Mesenchymal stem cell (in vitro differentiated cells and primary cell): ENCODE data around the gene SIRT7.

ENCODE experiments used
- DNase-seq: peaks from one replicate; pipeline ENCODE4 v3.0.0-alpha.2; 2013
- H2AFZ ChIP-seq: one replicate; pipeline ENCODE4 v1.6.1; 2013; ENCODE audit warnings: low read depth, mild to moderate bottlenecking, control low read depth, inconsistent platforms, low read length, moderate library complexity
- H2AK5ac ChIP-seq: 2 replicates; pipeline ENCODE4 v1.6.1; 2013; ENCODE audit warnings: low read length, moderate library complexity, mild to moderate bottlenecking, inconsistent platforms; ENCODE audit not compliant: severe bottlenecking
- H2BK120ac ChIP-seq: one replicate; pipeline ENCODE4 v1.6.1; 2013; ENCODE audit warnings: low read depth, mild to moderate bottlenecking, inconsistent platforms, low read length, moderate library complexity
- H2BK12ac ChIP-seq, 2 experiments: one replicate each; pipeline ENCODE4 v1.6.1; 2013; ENCODE audit warnings: inconsistent platforms in 2 of 2, low read length in 2 of 2, mild to moderate bottlenecking in 2 of 2, moderate library complexity in 2 of 2, control low read depth in 1 of 2
- H2BK15ac ChIP-seq: one replicate; pipeline ENCODE4 v1.6.1; 2013; ENCODE audit warnings: mild to moderate bottlenecking, low read depth, inconsistent platforms; ENCODE audit not compliant: poor library complexity, severe bottlenecking
- H2BK5ac ChIP-seq: 2 replicates; pipeline ENCODE4 v1.6.1; 2013; ENCODE audit warnings: low read depth, mild to moderate bottlenecking, low read length, control low read depth, inconsistent platforms; ENCODE audit not compliant: poor library complexity, severe bottlenecking
- H3K14ac ChIP-seq, 2 experiments: one replicate each; pipeline ENCODE4 v1.6.1; 2013; ENCODE audit warnings: inconsistent platforms in 2 of 2, low read length in 2 of 2, control low read depth in 1 of 2, mild to moderate bottlenecking in 1 of 2, moderate library complexity in 1 of 2
- H3K18ac ChIP-seq, 2 experiments: one replicate each; pipeline ENCODE4 v1.6.1; 2013; ENCODE audit warnings: inconsistent platforms in 2 of 2, low read length in 2 of 2, control low read depth in 1 of 2, low read depth in 1 of 2, mild to moderate bottlenecking in 1 of 2
- H3K23ac ChIP-seq, 2 experiments: one replicate each; pipeline ENCODE4 v1.6.1; 2013; ENCODE audit warnings: inconsistent platforms in 2 of 2, low read length in 2 of 2, mild to moderate bottlenecking in 2 of 2, moderate library complexity in 2 of 2, control low read depth in 1 of 2
- H3K27ac ChIP-seq: 2 replicates; pipeline ENCODE4 v1.5.1; 2013; ENCODE audit warnings: mild to moderate bottlenecking, moderate library complexity, low read length, control low read depth, inconsistent platforms; ENCODE audit not compliant: poor library complexity, severe bottlenecking
- H3K27me3 ChIP-seq, 2 experiments: 2 replicates each; pipeline versions ENCODE4 v1.6.1 to v1.7.0; 2013; ENCODE audit warnings: low read length in 2 of 2, mild to moderate bottlenecking in 2 of 2, moderate library complexity in 2 of 2, control low read depth in 1 of 2, inconsistent platforms in 1 of 2; ENCODE audit not compliant: control insufficient read depth in 1 of 2, insufficient read depth in 1 of 2
- H3K36me3 ChIP-seq, 2 experiments: 2 replicates each; pipeline versions ENCODE4 v1.6.1 to v1.7.0; 2013; ENCODE audit warnings: low read length in 2 of 2, control low read depth in 1 of 2, inconsistent platforms in 1 of 2, low read depth in 1 of 2, mild to moderate bottlenecking in 1 of 2; ENCODE audit not compliant: insufficient read depth in 2 of 2, control insufficient read depth in 1 of 2
- H3K4ac ChIP-seq, 2 experiments: one replicate each; pipeline ENCODE4 v1.6.1; 2013; ENCODE audit warnings: inconsistent platforms in 2 of 2, low read length in 2 of 2, mild to moderate bottlenecking in 2 of 2, moderate library complexity in 2 of 2, control low read depth in 1 of 2, low read depth in 1 of 2
- H3K4me1 ChIP-seq: 2 replicates; pipeline ENCODE4 v1.6.1; 2013; ENCODE audit warnings: low read depth, low read length, control low read depth; ENCODE audit not compliant: control insufficient read depth, insufficient read depth
- H3K4me2 ChIP-seq: 2 replicates; pipeline ENCODE4 v1.6.1; 2013; ENCODE audit warnings: low read length, mild to moderate bottlenecking, inconsistent platforms; ENCODE audit not compliant: poor library complexity, severe bottlenecking
- H3K4me3 ChIP-seq, 2 experiments: 2 replicates each; pipeline versions ENCODE4 v1.5.1 to v1.7.0; 2013; ENCODE audit warnings: low read length in 2 of 2, mild to moderate bottlenecking in 2 of 2, control low read depth in 1 of 2, low read depth in 1 of 2; ENCODE audit not compliant: insufficient read depth in 1 of 2
- H3K79me1 ChIP-seq: replicated peaks from 2 replicates; pipeline ENCODE4 v1.6.1; 2013; ENCODE audit warnings: mild to moderate bottlenecking, control low read depth, low read length, inconsistent platforms; ENCODE audit not compliant: poor library complexity, severe bottlenecking
- H3K9ac ChIP-seq: 2 replicates; pipeline ENCODE4 v1.7.0; 2013; ENCODE audit warnings: mild to moderate bottlenecking, low read length, moderate library complexity
- H3K9me3 ChIP-seq: 2 replicates; pipeline ENCODE4 v1.7.0; 2013; ENCODE audit warnings: mild to moderate bottlenecking, low read length; ENCODE audit not compliant: control insufficient read depth
- H4K8ac ChIP-seq: one replicate; pipeline ENCODE4 v1.6.1; 2013; ENCODE audit warnings: inconsistent platforms, mild to moderate bottlenecking, low read length, moderate library complexity
- H4K91ac ChIP-seq: one replicate; pipeline ENCODE4 v1.6.1; 2013; ENCODE audit warnings: mild to moderate bottlenecking, low read length, inconsistent platforms
- WGBS: methylation state at CpG from one replicate; pipeline ENCODE4 v1.1.7; 2013; ENCODE audit warnings: mixed read lengths; 5-methylcytosine and 5-hydroxymethylcytosine counted together

SIRT7 gene

DNA sequence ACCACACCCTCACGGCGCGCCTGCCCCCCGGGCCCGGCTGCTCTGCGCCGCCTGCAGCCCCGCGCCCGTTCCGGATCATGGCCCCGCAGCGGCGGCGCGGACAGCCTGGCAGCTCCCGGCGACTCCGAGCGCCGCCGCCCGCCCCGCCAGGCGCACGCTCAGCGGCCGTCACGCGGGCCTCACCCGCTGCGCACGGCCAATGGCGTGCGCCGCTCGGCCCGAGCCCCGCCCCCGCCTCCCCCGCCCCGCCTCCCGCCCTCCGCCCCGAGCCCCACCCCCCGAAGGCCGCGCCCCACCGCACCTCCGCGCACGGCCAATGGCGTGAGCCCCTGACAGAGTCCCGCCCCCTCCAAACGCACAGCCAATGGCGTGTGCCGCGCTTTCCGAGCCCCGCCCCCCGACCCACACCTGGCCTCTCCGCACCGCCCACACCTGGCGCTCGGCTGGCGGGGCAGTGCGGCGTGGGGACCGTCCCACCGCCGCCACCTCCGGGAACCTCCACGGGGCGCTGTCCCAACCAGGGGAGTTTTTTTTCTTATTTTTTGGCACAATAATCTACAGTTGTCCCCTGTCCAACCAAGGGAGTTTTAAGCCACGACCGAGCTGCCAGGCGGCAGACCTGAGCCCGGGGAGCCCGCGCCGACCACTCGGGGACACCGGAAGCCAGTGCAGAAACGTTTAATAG is 6.6 kb downstream of the SIRT7 start, which contains the start of gene PCYT2:
PCYT2 (minus strand) TSS at position 123 of the 685 bp plus-strand sequence; CDS start at position 79, 44 bp downstream.
- H3K9ac ChIP-seq, result peak within 1 kb of the TSS; percentile 89
- H3K14ac ChIP-seq, result peak within 1 kb of the TSS in 1 of 2 experiments; percentile 81
- H3K4me2 ChIP-seq, result peak within 1 kb of the TSS; percentile 94
- peak within 1 kb of the TSS; percentile 75 to 89 for H3K4me3 ChIP-seq
- DNase-seq, result peak; percentile 84
- no peaks in the 10 kb centered on the region for H3K9me3 ChIP-seq
- no peak within 1 kb of the TSS for H3K27ac ChIP-seq
- peak within 1 kb of the TSS; percentile 15 to 61 for H3K4ac ChIP-seq
- H4K8ac ChIP-seq, result no peak within 1 kb of the TSS
- H4K91ac ChIP-seq, result peak within 1 kb of the TSS; percentile 7
- peaks cover 40% of the 10 kb centered on the region for H3K79me1 ChIP-seq
- H3K36me3 ChIP-seq, result peaks cover 62 to 73% of the 10 kb centered on the region in 2 experiments
- H2BK12ac ChIP-seq, result peak within 1 kb of the TSS in 1 of 2 experiments; percentile 19
- H3K4me1 ChIP-seq, result peaks cover 18% of the 10 kb centered on the region
- H3K23ac ChIP-seq, result peak within 1 kb of the TSS in 1 of 2 experiments; percentile 94
- no peak within 1 kb of the TSS for H2AK5ac ChIP-seq
- H2BK15ac ChIP-seq, result no peak within 1 kb of the TSS
- H2BK120ac ChIP-seq, result no peak within 1 kb of the TSS
- peak within 1 kb of the TSS; percentile 57 to 76 for H3K18ac ChIP-seq
- H2AFZ ChIP-seq, result peak within 1 kb of the TSS; percentile 21
- no peaks in the 10 kb centered on the region for H3K27me3 ChIP-seq
- no peak within 1 kb of the TSS for H2BK5ac ChIP-seq
- WGBS, result 25% methylated on average over 29 of the region's 84 CpGs

DNA sequence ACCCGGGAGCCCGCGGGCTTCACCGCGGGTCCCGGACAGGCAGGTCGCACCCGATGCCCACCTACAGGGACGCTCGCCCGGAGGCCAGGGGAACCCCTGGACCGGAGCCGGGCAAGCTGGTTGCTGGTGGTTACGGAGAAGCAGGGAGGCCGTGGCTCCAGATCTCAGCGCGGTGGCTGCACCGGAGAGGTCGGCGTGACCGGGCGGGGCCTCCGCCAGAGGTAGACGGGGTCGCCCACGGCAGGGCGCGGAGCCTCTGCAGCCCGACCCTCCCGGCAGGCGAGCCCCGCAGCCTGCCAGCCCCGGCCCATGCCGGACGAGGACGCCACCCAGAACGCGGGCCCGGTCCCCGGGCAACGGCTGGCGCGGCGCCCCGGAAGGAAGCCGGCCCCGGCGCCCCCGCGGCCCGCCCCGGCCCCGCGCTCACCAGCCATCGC is 7.1 kb downstream of the SIRT7 start:
- Histone ChIP-seq H2BK120ac (no peak overlapping the region), H2BK12ac (peak overlapping the region in 1 of 2 experiments; percentile 19), H3K23ac (peak overlapping the region in 1 of 2 experiments; percentile 94), H4K8ac (no peak overlapping the region), H4K91ac (no peak overlapping the region), H3K79me1 (peaks cover 37% of the 10 kb centered on the region), H3K36me3 (peaks cover 65 to 77% of the 10 kb centered on the region in 2 experiments), H2AFZ (peak overlapping the region; percentile 21), H3K4me2 (peak overlapping the region; percentile 94), H3K9ac (peak overlapping the region; percentile 89), H3K27ac (no peak overlapping the region), H3K9me3 (no peaks in the 10 kb centered on the region), H2AK5ac (no peak overlapping the region), H3K4me3 (peak overlapping the region; percentile 75 to 89), H2BK15ac (no peak overlapping the region), H2BK5ac (no peak overlapping the region), H3K18ac (peak overlapping the region; percentile 57 to 76), H3K14ac (peak overlapping the region in 1 of 2 experiments; percentile 81), H3K4me1 (peaks cover 18% of the 10 kb centered on the region), H3K4ac (peak overlapping the region in 1 of 2 experiments; percentile 61), H3K27me3 (no peaks in the 10 kb centered on the region)
- WGBS, result under 1% methylated on average over 26 of the region's 55 CpGs
- DNase-seq, result no peak

DNA sequence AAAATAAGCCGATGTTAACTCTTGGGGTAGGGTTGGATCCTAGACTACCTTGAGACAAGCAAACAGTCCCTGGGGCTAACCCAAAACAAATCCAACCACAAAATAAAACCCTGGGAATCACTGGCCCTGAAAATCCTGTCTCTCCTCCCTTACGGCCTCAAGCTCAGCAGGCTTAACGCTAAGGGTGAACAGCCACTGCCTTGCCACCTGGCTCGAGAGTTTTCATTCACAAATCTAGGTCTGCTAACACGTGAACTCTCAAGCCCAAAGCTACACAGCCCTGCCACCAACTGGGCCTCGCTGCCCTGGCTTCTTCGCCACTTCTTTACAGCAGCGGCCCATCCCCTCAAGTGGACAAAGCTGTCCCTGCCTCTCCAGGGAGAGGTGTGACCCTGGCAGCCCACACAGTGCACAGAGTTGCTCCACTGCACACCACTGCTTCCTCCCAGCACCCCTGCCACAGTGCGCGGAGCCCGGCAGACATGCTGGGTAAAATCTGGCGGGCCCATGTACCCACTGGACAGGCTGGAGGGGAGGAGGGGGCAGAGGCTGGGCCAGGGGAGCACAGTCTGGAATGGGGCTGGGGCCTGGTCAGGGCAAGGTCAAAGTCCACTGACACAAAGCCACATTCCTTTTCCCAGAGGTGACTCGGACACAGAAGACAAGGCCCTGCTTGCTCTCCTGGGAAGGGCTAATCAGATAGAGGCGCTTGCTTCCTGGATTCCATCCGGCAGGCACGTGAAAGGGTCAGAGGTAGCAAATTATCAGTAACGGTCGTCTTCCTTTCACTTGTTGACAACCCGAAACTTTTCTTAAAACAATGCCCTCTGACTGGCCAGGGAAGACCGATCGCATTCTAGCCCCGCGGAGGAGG is 7.8 kb downstream of the SIRT7 start:
- H3K23ac ChIP-seq, result peak overlapping the region in 1 of 2 experiments; percentile 57
- H2BK5ac ChIP-seq, result no peak overlapping the region
- H3K79me1 ChIP-seq, result peaks cover 33% of the 10 kb centered on the region
- peak overlapping the region; percentile 94 for H3K4me2 ChIP-seq
- no peak overlapping the region for H2BK12ac ChIP-seq
- H4K8ac ChIP-seq, result no peak overlapping the region
- H2AFZ ChIP-seq, result no peak overlapping the region
- no peaks in the 10 kb centered on the region for H3K27me3 ChIP-seq
- H3K4me3 ChIP-seq, result peak overlapping the region; percentile 75 to 89
- H4K91ac ChIP-seq, result peak overlapping the region; percentile 7
- H3K4ac ChIP-seq, result peak overlapping the region; percentile 15 to 61
- no peak overlapping the region for H2BK15ac ChIP-seq
- H2BK120ac ChIP-seq, result no peak overlapping the region
- peak; percentile 38 for DNase-seq
- peak overlapping the region in 1 of 2 experiments; percentile 5 for H3K14ac ChIP-seq
- H3K36me3 ChIP-seq, result peaks cover 58 to 77% of the 10 kb centered on the region in 2 experiments
- WGBS, result 41% methylated on average over 23 of the region's 23 CpGs
- no peak overlapping the region for H3K27ac ChIP-seq
- peaks cover 18% of the 10 kb centered on the region for H3K4me1 ChIP-seq
- H3K9ac ChIP-seq, result peak overlapping the region; percentile 89
- H2AK5ac ChIP-seq, result no peak overlapping the region
- H3K18ac ChIP-seq, result peak overlapping the region in 1 of 2 experiments; percentile 69
- H3K9me3 ChIP-seq, result no peaks in the 10 kb centered on the region
